Stimulated activated CD8-positive, alpha-beta memory T cell treated with anti-CD3 and anti-CD28 coated beads, Interleukin-4, amount 100 ng/mL, for 24 hours (primary cell): Measurements from ENCODE around the gene PLA2G2C.
"Not testable (repeated sequence)": the region's sequence is repeated elsewhere in the genome, so short reads cannot be mapped to it uniquely, and the experiment has no call there.

Source experiments
- DNase-seq: peaks from one replicate; pipeline ENCODE4 v3.0.0-alpha.2; 2020; ENCODE audit warnings: low read depth

The PLA2G2C gene

DNA sequence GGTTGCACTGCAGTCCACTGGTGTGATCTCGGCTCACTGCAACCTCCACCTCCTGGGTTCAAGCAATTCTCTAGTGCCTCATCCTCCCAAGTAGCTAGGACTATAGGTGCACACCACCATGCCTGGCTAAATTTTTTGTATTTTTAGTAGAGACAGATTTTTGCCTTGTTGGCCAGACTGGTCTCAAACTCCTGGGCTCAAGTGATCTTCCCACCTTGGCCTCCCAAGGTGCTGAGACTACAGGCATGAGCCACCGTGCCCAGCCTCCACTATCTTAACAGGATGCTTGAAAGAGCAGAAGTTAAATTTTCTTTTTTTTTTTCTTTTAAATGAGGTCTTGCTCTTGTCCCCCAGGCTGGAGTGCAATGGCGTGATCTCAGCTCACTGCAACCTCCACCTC is 55.8 kb downstream of the PLA2G2C start:
- not testable (repeated sequence) for DNase-seq

GRCh38 chr1:20126806-20127440 is 59.4 kb downstream of the PLA2G2C start:
- DNase-seq: no peak

DNA sequence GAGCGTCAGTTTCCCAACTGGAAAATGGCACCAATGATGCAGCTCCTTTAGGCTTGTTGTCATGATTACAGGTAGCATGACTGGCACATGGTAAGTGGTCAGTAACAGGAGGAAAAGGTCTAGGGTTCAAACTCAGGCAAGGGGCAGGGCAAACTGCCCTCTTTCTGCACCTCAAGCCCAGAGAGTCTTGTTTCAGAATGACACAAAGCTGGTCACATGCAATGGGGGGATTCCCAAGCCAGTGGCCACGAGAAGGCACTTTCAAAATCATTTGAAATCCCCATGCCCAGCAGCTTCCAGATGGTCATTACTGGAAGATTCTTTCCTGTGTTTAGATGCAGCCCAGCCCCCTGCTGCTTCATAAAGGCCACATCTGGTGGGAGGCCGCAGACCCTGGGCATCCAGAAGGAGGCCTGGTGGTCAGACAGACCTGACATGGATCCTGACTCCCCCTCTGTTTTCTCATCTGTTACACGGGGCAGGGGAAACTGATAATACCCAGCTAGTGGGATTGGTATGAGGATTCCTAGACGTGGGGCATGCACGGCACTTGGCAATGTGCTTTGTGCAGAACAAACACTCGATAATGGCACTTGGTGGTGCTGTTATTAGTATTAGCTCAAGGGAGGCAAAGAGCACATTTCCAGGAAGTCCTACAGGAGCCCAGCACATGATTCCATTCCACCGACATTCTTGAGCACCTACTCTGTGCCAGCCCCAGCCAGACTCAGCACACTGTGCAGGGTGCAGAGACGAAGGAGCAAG is 60.1 kb downstream of the PLA2G2C start:
- no peak for DNase-seq

GRCh38 chr1:20125100-20125499 is 61.2 kb downstream of the PLA2G2C start:
- no peak for DNase-seq

DNA sequence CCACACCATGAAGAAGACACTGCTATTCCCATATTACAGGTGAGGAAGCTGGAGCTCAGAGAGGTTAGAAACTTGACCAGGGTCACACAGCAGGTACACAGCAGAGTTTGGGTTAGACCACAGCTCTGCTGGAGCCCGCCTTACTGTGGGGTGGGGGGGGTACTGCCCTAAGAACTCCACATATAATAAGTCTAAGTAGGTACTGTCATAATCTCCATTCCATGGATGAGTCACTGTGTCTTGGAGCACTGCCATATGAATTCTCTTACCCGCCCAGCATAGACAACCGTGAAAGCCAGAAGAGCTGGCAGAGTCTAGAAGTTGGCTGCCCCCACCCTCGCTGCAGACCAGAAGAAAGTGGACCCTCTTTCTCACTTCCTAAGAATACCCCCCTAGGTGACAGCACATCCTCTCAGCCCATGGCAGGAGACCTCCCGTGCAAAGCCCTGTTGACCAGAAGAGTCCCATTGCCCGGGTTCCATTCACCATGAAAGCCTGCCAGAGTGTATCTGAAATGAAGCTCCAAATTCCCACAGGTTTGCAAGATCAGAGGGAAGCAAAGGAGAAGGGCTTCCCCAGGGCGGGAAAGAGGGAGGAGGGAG is 61.8 kb downstream of the PLA2G2C start:
- DNase-seq: no peak

DNA sequence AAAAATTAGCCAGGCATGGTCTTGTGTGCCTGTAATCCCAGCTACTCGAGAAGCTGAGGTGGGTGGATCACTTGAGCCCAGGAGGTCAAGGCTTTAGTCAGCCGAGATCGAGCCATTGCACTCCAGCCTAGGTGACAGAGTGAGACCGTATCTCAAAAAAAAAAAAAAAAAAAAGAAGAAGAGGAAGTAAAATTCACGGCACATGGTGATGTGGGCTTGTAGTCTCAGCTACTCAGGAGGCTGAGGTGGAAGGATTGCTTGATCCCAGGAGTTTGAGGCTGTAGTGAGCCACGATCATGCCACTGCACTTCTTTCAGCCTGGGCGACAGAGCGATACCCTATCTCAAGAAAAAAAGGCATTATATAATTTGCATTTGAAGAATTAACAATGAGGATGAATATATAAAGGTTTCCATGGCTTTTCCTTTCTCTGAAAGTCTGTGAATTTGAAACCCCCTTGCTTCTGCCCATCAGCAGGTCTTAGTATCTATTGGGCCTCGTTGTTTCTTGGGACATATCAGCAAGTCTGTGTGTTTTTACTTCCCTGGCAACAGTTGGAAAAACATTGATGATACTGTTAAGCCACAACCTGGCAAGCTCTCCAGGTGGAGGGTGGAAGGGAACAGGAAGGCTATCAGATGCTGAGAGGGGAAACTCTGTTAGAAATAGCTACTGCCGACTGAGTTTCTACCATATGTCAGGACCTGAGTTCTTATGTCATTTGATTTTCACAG is 62.4 kb downstream of the PLA2G2C start:
- DNase-seq: no peak

GRCh38 chr1:20120796-20121195 is 65.5 kb downstream of the PLA2G2C start:
- DNase-seq: no peak

GRCh38 chr1:20119347-20119746 is 67.0 kb downstream of the PLA2G2C start, which contains the start of gene PLA2G2D:
Gene PLA2G2D (minus strand): TSS chr1:20119536. CDS start chr1:20119498, 38 bp downstream.
- no peak for DNase-seq

- no peak for DNase-seq
These were observed 69.1 kb downstream of the PLA2G2C start for GRCh38 chr1:20117236-20117635.

DNA sequence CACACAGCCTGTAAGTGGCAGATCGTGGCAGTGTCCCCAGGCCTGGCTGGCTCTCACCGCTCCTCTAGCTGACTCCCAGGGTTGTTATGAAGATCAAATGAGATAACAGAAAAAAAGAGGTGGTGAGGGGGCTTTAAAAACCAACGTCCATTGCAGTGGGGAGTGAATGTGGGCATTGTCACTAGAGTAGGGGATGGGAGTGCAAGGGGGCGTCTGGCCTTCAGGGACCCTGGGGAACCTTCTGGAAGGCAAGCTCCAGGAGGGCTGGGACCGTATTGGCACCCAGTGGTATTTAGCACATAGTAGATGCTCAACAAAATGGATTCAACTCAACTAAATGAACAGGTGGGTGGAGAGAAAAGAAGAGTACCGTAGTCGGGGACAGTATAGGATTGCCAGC is 70.4 kb downstream of the PLA2G2C start:
- DNase-seq: no peak

DNA sequence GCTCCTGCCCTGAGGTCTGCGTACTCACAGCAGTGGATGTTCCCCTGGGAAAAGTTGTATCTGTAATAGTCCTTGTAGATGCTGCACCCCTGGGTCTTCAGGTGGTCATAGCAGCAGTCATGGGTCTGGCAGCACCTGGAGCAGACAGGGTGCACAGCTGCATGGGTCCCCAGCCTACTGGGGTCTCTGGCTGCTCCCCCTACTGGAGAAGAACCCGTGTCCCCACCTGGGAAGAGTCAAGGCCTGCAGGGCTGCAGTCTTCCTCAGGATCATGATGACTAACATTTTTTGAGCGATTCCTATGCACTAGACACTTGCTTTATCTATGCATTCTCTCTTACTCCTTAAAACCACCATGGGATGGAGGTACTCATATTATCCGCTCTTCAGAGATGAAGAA is 70.8 kb downstream of the PLA2G2C start:
- no peak for DNase-seq

GRCh38 chr1:20114021-20114648 is 72.2 kb downstream of the PLA2G2C start:
- no peak for DNase-seq
